Osteocyte (in vitro differentiated cells): ENCODE measurements around the gene BABAM2. TPM values are rescaled to one million over a fixed set of nuclear protein-coding genes. Genes with fewer than 3 reads are reported as not detected.
A peak's percentile ranks its signal among the peaks of the same experiment; 100 is the strongest.

Experiments used
- DNase-seq: peaks from one replicate; pipeline ENCODE4 v3.0.0; 2021; ENCODE audit warnings: mixed read lengths; ENCODE audit not compliant: unreplicated experiment; ENCODE audit errors: extremely low spot score
- H3K27ac Mint-ChIP-seq: one replicate; pipeline ENCODE4 v1.8.0; 2021; ENCODE audit warnings: mild to moderate bottlenecking, mixed read lengths; ENCODE audit not compliant: unreplicated experiment
- H3K27me3 Mint-ChIP-seq: one replicate; pipeline ENCODE4 v1.8.0; 2021; ENCODE audit warnings: mixed read lengths; ENCODE audit not compliant: unreplicated experiment
- H3K36me3 Mint-ChIP-seq: one replicate; pipeline ENCODE4 v1.8.0; 2021; ENCODE audit warnings: mixed read lengths; ENCODE audit not compliant: unreplicated experiment
- H3K4me1 Mint-ChIP-seq: one replicate; pipeline ENCODE4 v1.8.0; 2021; ENCODE audit warnings: mixed read lengths; ENCODE audit not compliant: unreplicated experiment
- H3K4me3 Mint-ChIP-seq: one replicate; pipeline ENCODE4 v1.8.0; 2021; ENCODE audit warnings: mild to moderate bottlenecking, moderate library complexity, mixed read lengths; ENCODE audit not compliant: unreplicated experiment
- H3K9me3 Mint-ChIP-seq: one replicate; pipeline ENCODE4 v1.8.0; 2021; ENCODE audit warnings: mixed read lengths; ENCODE audit not compliant: unreplicated experiment
- total RNA-seq: library from RNA; stranded (reverse); gene quantifications from 2 replicates; pipeline ENCODE4 v1.2.1, GENCODE V29; 2021
- TF ChIP-seq, protein P1 (sequence below): fragments of 200-600 bp; sonication (generic); IDR thresholded peaks from 2 replicates; pipeline ENCODE4 v1.5.0; 2021; ENCODE audit warnings: antibody characterized with exemption, mild to moderate bottlenecking, moderate library complexity

BABAM2 gene
- total RNA-seq, 1 donor from 2014 or later, result 43.6 TPM

DNA sequence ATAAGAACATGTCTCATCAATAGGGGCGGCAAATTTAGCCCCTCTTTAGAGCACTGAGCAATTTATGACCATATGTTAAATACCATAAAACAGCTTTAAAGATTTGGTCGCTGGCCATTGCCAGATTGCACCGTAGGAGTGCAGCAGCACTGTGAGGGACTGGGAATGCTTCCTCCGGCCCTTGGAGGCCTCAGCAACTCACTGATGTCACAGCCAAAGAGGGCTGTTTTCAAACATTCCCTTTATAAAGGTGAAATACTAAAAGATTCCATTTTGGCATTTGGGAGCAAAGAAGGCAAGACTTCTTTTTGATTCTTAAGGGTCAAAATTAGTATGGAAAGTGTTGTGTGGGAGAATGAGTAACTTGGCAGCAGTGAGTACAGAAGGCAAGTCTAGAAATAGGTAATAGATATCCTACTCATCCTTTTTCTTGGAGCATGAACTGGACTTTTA lies 63.7 kb downstream of the BABAM2 start:
- TF ChIP-seq, protein P1, sequence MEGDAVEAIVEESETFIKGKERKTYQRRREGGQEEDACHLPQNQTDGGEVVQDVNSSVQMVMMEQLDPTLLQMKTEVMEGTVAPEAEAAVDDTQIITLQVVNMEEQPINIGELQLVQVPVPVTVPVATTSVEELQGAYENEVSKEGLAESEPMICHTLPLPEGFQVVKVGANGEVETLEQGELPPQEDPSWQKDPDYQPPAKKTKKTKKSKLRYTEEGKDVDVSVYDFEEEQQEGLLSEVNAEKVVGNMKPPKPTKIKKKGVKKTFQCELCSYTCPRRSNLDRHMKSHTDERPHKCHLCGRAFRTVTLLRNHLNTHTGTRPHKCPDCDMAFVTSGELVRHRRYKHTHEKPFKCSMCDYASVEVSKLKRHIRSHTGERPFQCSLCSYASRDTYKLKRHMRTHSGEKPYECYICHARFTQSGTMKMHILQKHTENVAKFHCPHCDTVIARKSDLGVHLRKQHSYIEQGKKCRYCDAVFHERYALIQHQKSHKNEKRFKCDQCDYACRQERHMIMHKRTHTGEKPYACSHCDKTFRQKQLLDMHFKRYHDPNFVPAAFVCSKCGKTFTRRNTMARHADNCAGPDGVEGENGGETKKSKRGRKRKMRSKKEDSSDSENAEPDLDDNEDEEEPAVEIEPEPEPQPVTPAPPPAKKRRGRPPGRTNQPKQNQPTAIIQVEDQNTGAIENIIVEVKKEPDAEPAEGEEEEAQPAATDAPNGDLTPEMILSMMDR, result no peak
- DNase-seq, result no peak
- no peaks in the 10 kb centered on the region for H3K27me3 Mint-ChIP-seq
- H3K4me1 Mint-ChIP-seq, result peaks cover 42% of the 10 kb centered on the region
- H3K4me3 Mint-ChIP-seq, result no peak overlapping the region
- H3K36me3 Mint-ChIP-seq, result peaks cover 1% of the 10 kb centered on the region
- H3K27ac Mint-ChIP-seq, result peak overlapping the region; percentile 90
- H3K9me3 Mint-ChIP-seq, result peaks cover 9% of the 10 kb centered on the region

DNA sequence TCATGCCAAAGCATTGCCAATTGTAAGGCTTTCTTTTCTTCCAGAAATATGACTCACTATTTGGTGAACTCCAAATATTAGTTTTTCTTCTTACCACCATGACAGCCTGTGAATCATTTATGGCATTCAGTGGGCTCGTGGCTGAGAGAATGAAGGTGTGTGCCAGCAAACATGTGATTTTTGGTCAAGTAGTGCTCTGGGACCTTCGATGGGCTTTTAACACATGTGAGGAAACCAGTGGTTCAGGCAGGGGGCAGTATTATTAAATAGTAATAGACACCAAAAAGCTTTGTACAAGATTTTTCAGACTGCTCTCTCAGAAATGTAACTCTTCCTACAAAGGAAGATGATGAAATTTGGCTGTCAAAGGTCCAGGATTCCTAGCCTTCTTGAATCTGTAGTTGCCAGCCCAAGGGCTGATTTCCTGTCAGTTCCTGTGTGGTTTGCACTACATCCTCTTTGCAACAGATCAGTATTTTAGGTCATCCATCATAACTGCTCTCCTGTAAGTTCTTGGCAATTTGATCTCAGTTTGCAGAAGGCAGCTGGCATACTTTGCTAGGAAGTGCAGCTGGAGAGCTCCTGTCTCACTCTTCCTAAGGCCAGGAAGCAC lies 64.3 kb downstream of the BABAM2 start:
- DNase-seq, result no peak
- H3K4me3 Mint-ChIP-seq, result no peak overlapping the region
- H3K9me3 Mint-ChIP-seq, result peaks cover 9% of the 10 kb centered on the region
- no peaks in the 10 kb centered on the region for H3K27me3 Mint-ChIP-seq
- H3K27ac Mint-ChIP-seq, result peak overlapping the region; percentile 90
- H3K36me3 Mint-ChIP-seq, result peaks cover 1% of the 10 kb centered on the region
- TF ChIP-seq, protein P1, result peak; percentile 65
- H3K4me1 Mint-ChIP-seq, result peaks cover 48% of the 10 kb centered on the region

DNA sequence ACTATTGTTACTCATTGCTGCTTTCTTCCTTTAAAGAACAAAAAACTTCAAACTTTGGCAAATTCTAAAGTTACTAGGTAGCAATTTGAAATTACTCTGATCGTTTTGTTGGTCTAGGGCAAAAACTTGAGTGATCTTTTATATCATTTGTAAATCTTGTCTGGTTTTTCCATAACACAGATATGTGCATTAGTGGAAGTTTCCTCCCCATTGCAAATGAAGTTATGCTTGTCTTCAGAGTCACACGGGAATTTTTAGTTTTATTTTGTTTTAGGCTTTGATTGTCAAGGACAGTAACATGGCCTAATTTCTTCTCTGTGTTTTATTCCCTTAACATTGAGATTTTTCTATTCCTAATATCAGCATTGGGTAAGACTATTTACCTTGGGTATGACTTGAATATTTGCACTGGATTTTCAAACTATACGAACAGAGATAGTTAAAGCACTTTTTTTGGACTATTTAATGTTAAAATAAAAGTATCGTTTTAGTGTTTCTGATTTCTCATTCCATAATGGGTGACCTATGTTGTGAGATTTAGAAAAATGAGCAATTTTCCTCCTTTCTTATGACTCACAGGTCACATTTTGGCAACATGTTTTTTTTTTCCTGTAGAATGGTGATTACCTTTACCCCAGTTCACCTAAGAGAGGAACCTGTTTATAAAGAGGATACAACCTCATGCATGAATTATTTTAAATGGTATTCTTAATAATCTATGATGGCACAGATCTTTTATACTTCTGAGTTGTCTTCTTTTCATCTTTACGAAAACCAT lies 65.0 kb downstream of the BABAM2 start:
- Mint-ChIP-seq H3K9me3 (peaks cover 9% of the 10 kb centered on the region), H3K27ac (peak overlapping the region; percentile 90), H3K4me1 (peaks cover 55% of the 10 kb centered on the region), H3K4me3 (no peak overlapping the region), H3K36me3 (peaks cover 1% of the 10 kb centered on the region), H3K27me3 (no peaks in the 10 kb centered on the region)
- DNase-seq, result no peak
- TF ChIP-seq, protein P1, result no peak

DNA sequence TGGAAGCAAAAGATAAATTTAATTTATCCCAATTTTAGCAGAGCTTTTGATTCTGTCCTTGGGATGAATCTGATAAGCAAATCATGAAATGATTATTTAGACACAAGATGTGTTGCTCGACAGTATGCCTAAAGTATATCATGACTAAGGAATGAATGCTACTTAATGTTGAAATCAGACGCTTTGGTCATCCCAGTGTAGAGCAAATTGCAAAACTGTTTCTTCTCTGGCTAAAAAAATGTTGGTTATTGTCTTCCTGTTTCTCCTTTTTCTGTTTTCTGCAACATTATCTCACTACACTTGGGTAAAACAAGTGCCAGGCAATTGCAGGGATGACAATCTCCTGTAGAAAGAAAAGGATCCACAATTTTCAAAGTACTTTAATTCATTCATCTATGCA lies 66.4 kb downstream of the BABAM2 start:
- DNase-seq, result no peak
- peaks cover 4% of the 10 kb centered on the region for H3K9me3 Mint-ChIP-seq
- no peaks in the 10 kb centered on the region for H3K36me3 Mint-ChIP-seq
- TF ChIP-seq, protein P1, result no peak
- no peaks in the 10 kb centered on the region for H3K27me3 Mint-ChIP-seq
- no peak overlapping the region for H3K4me3 Mint-ChIP-seq
- H3K4me1 Mint-ChIP-seq, result peaks cover 60% of the 10 kb centered on the region
- H3K27ac Mint-ChIP-seq, result no peak overlapping the region

DNA sequence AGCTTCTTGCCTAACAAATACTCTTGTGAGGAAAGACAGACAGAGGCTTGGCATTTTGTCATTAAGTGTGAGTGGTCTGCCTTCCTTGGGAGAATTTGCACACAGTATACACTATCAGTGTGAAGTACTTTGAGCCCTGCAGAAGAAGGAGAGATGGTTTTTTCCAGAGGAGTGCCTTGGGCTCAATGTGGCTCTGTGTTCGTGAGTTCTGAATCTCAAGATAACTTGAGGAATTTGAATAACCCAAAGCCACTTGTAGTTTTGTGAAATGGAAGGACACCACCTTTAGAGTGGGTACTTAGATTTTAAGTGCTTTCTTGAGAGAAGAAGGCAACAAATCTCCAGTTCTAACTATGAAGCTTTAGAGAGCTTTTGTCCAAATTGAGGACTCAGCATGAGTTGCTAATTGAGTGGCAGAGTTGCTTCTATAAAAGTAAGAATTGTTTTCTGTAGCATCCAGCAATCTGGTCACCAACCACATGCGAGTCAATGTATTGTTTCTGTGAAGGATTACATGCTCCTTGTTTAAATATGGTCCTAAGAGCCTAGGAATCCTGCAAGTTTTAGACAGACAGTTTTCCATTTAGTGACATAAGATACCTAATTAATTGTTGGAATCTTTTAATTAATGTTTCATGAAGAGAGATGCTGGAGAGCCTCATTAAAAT lies 68.3 kb downstream of the BABAM2 start:
- Mint-ChIP-seq H3K36me3 (peaks cover 2% of the 10 kb centered on the region), H3K4me3 (no peak overlapping the region), H3K9me3 (peaks cover 2% of the 10 kb centered on the region), H3K4me1 (peaks cover 60% of the 10 kb centered on the region), H3K27me3 (no peaks in the 10 kb centered on the region), H3K27ac (no peak overlapping the region)
- TF ChIP-seq, protein P1, result no peak
- DNase-seq, result no peak
